IPS DF 6.9 (cell line): ENCODE measurements around the gene PTTG1IP.
"Not testable (repeated sequence)": the region's sequence is repeated elsewhere in the genome, so short reads cannot be mapped to it uniquely, and the experiment has no call there.

Source experiments
- DNase-seq: peaks from one replicate; pipeline ENCODE4 v3.0.0-alpha.2; 2013; ENCODE audit warnings: low read depth, low spot score
- H3K27ac ChIP-seq: one replicate; pipeline ENCODE4 v1.5.1; 2013; ENCODE audit warnings: low read length, control low read depth
- H3K27me3 ChIP-seq: 2 replicates; pipeline ENCODE4 v1.6.1; 2013; ENCODE audit warnings: mild to moderate bottlenecking, low read length; ENCODE audit not compliant: control insufficient read depth, insufficient read depth
- H3K36me3 ChIP-seq: 2 replicates; pipeline ENCODE4 v1.6.1; 2013; ENCODE audit warnings: low read length; ENCODE audit not compliant: control insufficient read depth, insufficient read depth
- H3K4me1 ChIP-seq: 2 replicates; pipeline ENCODE4 v1.6.1; 2013; ENCODE audit warnings: low read length; ENCODE audit not compliant: control insufficient read depth, insufficient read depth
- H3K4me3 ChIP-seq: 2 replicates; pipeline ENCODE4 v1.5.1; 2013; ENCODE audit warnings: mild to moderate bottlenecking, low read length
- H3K9me3 ChIP-seq: 2 replicates; pipeline ENCODE4 v1.6.1; 2013; ENCODE audit warnings: low read length, inconsistent platforms; ENCODE audit not compliant: control insufficient read depth, insufficient read depth
- WGBS: extraction: QIAGEN DNeasy Blood & Tissue Kit; methylation state at CpG from one replicate; pipeline ENCODE4 v1.1.7; 2013; ENCODE audit warnings: mixed read lengths, missing lambda C conversion rate; ENCODE audit not compliant: insufficient read length, insufficient coverage; 5-methylcytosine and 5-hydroxymethylcytosine counted together

The PTTG1IP gene

DNA sequence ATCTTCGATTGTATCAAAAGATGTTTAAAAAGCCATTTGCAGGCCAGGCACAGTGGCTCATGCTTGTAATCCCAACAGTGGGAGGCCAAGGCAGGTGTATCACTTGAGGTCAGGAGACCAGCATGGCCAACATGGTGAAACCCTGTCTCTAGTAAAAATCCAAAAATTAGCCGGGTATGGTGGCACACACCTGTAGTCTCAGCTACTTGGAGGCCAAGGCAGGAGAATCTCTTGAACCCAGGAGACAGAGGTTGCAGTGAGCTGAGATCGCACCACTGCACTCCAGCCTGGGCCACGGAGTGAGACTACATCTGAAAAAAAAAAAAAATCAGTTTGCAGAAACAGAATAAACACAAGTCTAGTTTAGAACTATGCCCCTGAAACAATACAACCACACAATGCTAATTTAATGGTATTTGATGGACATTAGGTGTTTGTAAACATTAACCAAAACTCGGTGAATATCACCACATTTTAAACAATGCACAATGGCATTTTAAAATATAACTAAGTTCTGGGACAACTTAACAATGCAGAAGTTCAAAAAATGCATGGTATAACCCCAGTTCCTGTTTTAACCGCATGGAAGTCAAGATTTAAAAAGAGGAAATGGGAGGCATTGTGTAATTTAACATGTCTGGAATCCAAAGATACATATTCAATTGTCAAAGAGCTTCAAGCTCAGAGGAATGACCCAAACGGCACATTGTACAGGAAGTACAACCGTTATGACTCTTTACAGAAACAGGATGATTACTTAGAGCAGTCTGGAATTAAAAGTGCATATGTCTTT is 7.1 kb upstream of the PTTG1IP start:
- Histone ChIP-seq H3K27me3 (no peaks in the 10 kb centered on the region), H3K4me3 (no peak overlapping the region), H3K27ac (no peak overlapping the region), H3K4me1 (no peaks in the 10 kb centered on the region), H3K36me3 (no peaks in the 10 kb centered on the region), H3K9me3 (no peaks in the 10 kb centered on the region)
- no CpG with 5 or more reads among the region's 8 CpGs for WGBS
- no peak for DNase-seq

- H3K9me3 ChIP-seq, H3K27ac ChIP-seq, H3K4me3 ChIP-seq, H3K27me3 ChIP-seq, H3K4me1 ChIP-seq, H3K36me3 ChIP-seq, DNase-seq: not testable (repeated sequence)
- WGBS = no CpG with 5 or more reads among the region's 8 CpGs
These were observed 5.7 kb upstream of the PTTG1IP start for GRCh38 chr21:44879238-44879637.

DNA sequence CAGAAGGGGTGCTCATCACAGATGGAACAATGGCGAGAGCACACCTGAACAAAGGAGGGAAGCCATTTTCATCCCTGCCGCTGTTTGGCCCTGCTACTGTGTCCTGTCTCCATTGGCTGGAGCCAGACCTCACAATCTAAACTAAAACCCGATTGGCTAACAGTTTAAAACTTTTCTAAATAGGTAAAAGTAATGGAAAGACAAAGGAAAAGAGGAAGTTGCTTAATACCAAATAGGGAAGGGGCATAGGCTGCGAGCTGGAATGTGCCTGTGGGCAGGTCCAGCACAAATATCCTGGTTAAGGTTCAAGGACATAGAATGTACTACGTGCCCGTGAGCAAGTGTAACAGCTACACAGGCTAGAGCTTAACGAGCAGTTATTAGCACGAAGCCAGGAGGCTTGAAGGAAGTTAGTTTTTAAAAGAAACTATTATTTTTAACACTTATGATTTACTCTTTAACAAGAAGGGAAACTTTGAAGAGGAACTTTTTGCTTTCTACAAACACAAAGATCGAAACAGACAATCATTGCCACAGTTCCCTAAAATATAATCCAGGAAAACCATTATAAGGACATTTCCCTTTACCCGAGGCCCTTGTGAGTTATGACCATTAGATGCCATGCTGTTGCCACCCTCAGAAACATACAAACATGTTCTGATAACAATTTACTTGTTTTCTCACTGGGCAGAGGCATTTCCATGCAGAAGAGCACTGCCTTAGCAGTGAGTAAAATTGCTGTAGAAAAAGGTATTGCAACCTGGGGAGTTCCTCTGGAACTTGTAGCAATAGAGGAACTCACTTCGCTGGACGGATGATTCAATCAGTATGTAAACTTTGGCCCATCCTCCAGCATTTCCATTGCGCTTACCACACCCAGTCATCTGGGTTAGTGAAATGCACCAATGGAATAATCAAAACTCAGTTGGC is 4.8 kb upstream of the PTTG1IP start:
- WGBS = no CpG with 5 or more reads among the region's 13 CpGs
- DNase-seq = no peak
- Histone ChIP-seq H3K36me3 (no peaks in the 10 kb centered on the region), H3K4me1 (no peaks in the 10 kb centered on the region), H3K9me3 (no peaks in the 10 kb centered on the region), H3K4me3 (no peak overlapping the region), H3K27ac (no peak overlapping the region), H3K27me3 (peaks cover 1% of the 10 kb centered on the region; the same call in 1 of the 2 replicates)

DNA sequence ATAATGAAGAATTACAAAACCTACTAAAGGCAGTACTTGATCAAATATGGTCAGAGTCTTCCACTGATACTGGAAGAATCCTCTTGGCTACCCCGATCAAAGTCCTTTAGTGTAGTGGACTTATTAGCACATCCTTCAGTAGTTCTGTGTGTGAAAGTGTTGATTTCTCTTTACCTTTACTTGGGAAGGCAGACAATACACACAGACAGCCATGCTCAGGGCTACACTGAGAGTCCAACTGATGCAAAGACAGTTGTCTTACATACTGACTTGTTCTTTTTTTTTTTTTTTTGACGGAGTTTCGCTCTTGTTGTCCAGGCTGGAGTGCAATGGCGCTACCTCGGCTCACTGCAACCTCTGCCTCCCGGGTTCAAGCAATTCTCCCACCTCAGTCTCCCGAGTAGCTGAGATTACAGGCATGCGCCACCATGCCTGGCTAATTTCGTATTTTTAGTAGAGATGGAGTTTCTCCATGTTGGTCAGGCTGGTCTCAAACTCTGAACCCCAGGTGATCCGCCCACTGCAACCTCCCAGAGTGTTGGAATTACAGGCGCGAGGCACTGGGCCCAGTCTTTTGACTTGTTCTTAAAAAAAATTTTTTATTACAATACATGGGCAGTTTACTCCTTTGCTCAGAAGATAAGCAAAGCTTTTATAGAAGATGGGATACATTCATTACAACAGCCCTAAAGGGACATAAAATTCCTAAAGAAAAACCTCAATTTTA is 3.5 kb upstream of the PTTG1IP start:
- Histone ChIP-seq H3K27ac (no peak overlapping the region), H3K4me3 (no peak overlapping the region), H3K27me3 (peaks cover 1% of the 10 kb centered on the region; the same call in 1 of the 2 replicates), H3K9me3 (no peaks in the 10 kb centered on the region), H3K4me1 (peaks cover 1% of the 10 kb centered on the region; the same call in 1 of the 2 replicates), H3K36me3 (no peaks in the 10 kb centered on the region)
- no CpG with 5 or more reads among the region's 12 CpGs for WGBS
- DNase-seq = no peak

- peaks cover 3% of the 10 kb centered on the region; the same call in 1 of the 2 replicates for H3K4me1 ChIP-seq
These were observed 1.8 kb upstream of the PTTG1IP start for GRCh38 chr21:44875316-44875700.

DNA sequence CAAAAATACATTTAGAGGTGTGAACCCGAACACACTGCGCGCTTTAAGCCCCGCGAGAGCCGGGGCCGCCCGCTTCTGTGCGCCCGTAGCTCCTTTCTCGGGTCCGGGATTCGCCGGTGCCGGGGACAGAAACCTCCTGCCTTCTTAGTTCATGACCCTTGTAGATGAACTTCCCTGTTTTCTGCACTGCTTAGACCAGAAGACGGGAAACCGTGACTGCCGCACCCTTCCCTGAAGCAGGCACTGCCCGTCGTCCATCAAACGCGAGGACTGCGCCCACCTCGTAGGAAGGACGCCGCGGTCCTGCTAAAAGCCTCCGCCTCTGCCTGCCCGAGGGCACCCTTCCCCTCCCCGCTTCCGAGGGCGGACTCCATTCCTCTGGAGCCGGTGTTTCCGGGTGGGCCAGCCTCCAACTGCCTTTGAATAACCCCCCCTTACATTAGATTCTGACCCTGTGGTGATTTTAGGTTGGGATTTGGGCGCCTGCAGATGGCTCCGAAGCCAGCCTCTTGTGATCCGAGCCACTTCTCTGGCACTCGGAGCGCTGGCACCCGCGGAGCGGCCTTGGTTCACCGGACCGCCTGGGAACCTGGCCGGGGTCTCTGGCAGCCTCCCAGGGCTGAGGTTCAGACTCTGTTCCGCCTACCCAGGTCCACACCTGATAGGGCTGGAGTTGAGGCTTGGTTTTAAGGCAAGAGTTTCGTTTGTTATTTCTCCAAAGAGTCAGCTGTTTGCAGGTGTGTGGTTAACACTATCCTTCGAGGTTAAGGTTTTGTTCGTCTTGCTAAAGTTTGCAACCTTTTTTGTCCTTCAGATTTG is 1.2 kb upstream of the PTTG1IP start:
- H3K9me3 ChIP-seq = no peaks in the 10 kb centered on the region
- no peak overlapping the region for H3K27ac ChIP-seq
- no peaks in the 10 kb centered on the region for H3K36me3 ChIP-seq
- peaks cover 1% of the 10 kb centered on the region; the same call in 1 of the 2 replicates for H3K27me3 ChIP-seq
- H3K4me1 ChIP-seq = peaks cover 3% of the 10 kb centered on the region; the same call in 1 of the 2 replicates
- no CpG with 5 or more reads among the region's 49 CpGs for WGBS
- H3K4me3 ChIP-seq = peak overlapping the region; percentile 94; the same call in 1 of the 2 replicates
- DNase-seq = no peak

More at GRCh38 chr21:44875316-44875700, 1.8 kb upstream of the PTTG1IP start:
- DNase-seq = no peak
- no CpG with 5 or more reads among the region's 6 CpGs for WGBS
- H3K36me3 ChIP-seq = no peaks in the 10 kb centered on the region
- no peak overlapping the region for H3K27ac ChIP-seq
- H3K27me3 ChIP-seq = peaks cover 1% of the 10 kb centered on the region; the same call in 1 of the 2 replicates
- no peaks in the 10 kb centered on the region for H3K9me3 ChIP-seq
- H3K4me3 ChIP-seq = no peak overlapping the region; the same call in 1 of the 2 replicates

DNA sequence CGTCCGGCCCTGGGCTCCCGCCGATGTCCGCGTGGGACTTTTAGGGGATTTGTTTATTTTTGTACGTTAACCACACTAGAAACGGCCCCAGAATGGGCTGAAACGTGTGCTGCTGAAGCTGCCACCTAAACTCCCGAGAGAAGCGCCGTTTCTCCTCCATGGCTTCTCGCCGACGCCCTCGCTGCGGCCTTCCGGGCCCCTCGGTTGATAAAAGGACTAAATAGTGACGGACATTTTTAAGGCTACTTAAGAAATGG is 678 bp upstream of the PTTG1IP start:
- no CpG with 5 or more reads among the region's 20 CpGs for WGBS
- Histone ChIP-seq H3K27me3 (peaks cover 1% of the 10 kb centered on the region; the same call in 1 of the 2 replicates), H3K36me3 (no peaks in the 10 kb centered on the region), H3K4me1 (peaks cover 3% of the 10 kb centered on the region; the same call in 1 of the 2 replicates), H3K4me3 (peak overlapping the region; percentile 94; the same call in 1 of the 2 replicates), H3K9me3 (no peaks in the 10 kb centered on the region), H3K27ac (no peak overlapping the region)
- no peak for DNase-seq

DNA sequence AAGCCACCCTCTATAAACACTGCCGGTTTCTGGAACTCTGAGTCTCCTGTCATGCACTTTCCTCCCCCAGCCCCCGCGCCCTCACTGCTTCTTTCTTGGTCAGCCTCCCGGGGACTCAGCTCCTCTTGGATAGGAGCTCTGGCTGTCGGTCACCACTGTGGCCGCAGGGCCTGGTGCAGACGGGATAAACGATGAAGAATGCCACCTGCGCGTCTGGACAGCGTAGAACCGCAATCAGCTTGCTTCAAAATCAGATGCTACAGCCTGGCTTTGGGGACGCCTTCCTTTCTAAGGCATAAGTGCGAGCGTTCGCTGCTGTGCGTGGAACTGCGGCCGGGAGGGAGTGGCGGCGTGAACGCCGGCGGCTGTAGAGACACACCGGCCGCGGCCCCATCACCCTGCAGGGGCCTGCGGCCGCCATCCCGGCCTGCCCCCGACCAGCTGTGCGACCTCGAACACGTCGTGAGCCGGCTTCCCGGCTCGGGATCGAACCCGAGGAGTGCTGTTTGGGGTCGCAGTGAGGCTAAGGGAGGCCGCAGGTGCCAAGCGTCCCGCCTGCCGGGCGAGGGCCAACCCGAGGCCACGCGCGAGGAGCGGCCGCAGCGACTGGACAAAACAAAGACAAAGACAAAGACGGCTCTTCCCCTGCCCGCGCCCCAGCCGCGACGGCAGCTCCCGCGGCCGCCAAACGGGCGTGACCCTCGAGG is 688 bp downstream of the PTTG1IP start:
- no CpG with 5 or more reads among the region's 65 CpGs for WGBS
- no peak for DNase-seq
- Histone ChIP-seq H3K4me3 (peak overlapping the region; percentile 94), H3K4me1 (peaks cover 3% of the 10 kb centered on the region; the same call in 1 of the 2 replicates), H3K27ac (no peak overlapping the region), H3K36me3 (no peaks in the 10 kb centered on the region), H3K9me3 (no peaks in the 10 kb centered on the region), H3K27me3 (peaks cover 1% of the 10 kb centered on the region; the same call in 1 of the 2 replicates)

DNA sequence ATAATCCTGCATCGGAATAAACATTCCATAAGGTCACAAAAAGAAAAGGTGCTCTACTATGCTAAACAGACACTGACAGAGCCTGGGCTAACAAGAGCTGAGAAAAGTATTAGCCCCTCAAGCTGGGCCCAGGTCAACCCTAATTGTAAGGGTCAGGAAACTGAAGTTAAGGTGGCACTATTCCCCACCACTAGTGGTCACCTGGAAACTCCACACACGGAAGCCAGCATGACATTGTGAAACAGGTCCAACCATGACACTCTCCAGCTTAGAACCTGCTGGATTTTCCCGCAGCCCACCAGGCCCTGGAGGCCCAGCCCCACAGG is 1.2 kb downstream of the PTTG1IP start:
- no peak for DNase-seq
- WGBS = no CpG with 5 or more reads among the region's 3 CpGs
- Histone ChIP-seq H3K27ac (no peak overlapping the region), H3K9me3 (no peaks in the 10 kb centered on the region), H3K4me3 (peak overlapping the region; percentile 94; the same call in 1 of the 2 replicates), H3K36me3 (no peaks in the 10 kb centered on the region), H3K4me1 (peaks cover 3% of the 10 kb centered on the region; the same call in 1 of the 2 replicates), H3K27me3 (peaks cover 1% of the 10 kb centered on the region; the same call in 1 of the 2 replicates)
